NCI-H1417 (cell line): ENCODE measurements around the gene TMPRSS9.
A peak's percentile ranks its signal among the peaks of the same experiment; 100 is the strongest.
"Not testable (repeated sequence)": the region's sequence is repeated elsewhere in the genome, so short reads cannot be mapped to it uniquely, and the experiment has no call there.

Source experiments
- DNase-seq, 3 experiments: peaks; one replicate each; lab custom pipeline; 2025; lab: John Stamatoyannopoulos, UW

The TMPRSS9 gene

DNA sequence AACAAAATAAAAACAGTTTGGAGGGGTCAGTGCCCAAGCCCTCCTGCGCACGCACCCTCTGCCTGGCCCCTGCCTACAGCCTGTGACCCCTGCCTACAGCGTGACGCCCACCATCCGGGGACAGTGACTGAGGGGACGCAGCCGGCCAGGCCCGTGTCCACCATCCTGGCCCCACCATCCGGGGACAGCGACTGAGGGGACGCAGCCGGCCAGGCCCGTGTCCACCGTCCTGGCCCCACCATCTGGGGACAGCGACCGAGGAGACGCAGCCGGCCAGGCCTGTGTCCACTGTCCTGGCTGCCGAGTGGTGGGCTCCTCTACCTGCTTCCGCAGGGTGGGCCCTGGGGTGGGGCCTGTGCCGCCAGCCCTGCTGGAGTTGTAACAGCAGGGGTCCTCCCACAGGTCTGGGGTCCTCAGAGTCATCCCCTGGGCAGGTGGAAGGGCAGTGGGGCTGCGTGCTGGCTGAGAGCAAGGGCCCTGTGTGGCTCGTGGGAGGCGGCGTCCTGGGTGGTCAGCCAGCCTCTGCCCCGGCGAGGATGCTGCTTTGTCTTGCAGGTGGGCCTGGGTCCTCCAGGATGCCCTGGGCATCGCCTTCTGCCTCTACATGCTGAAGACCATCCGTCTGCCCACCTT, 17.3 kb upstream of the TMPRSS9 start:
- no peak for DNase-seq

DNA sequence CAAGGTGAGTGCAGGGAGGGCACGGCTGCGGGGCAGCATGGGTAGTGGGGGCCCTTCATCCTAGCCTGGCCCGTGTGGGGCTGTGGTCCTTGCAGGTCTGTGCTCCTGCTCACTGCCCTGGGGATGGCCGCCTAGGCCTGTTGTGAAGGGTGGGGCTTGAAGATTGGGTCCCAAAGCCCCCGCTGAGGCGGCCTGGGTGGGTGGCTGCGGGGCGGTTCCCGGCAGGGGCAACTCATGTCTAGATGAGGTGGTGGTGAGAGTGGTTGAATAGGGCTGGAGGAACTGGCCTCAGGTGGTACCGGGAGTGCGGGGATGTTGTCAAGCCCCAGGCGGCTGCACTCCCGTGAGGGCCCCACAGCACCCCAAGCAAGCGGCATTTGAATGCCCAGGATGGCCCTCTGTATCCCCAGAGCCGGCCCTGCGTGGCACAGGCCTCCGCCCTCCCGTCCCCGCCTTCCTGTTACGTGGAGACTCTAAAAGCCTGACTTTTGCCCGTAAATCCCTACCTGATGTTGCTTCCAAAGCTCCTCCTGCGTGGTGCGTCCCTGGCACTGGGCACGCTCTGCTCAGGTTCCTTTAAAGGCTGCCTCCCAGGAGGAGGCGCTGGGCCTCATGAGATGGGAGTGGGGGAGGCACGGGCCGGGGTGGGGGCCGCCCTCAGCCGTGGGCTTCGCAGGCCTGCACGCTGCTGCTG, 16.6 kb upstream of the TMPRSS9 start:
- no peak for DNase-seq

DNA sequence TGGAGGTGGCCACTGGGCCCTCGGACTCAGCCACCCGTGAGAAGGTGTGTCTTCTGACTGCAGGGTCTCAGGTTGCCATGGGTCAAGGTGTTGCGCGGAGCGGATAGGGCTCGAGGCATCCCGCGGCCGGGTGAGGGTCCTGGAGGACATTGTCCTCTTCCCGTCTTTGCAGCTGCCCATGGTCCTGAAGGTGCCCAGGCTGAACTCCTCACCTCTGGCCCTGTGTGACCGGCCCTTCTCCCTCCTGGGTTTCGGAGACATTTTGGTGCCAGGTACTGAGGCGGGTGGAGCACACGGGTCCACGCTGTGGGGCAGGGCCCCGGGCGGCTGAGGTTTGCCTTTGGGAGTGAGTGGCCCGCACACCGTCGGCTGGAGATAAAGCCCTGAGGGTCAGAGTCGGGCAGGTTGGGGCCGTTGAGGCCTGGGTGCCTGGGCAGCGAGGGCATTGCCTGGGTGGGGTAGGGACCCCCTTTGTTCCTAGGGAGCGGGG, 15.6 kb upstream of the TMPRSS9 start:
- DNase-seq, result no peak

DNA sequence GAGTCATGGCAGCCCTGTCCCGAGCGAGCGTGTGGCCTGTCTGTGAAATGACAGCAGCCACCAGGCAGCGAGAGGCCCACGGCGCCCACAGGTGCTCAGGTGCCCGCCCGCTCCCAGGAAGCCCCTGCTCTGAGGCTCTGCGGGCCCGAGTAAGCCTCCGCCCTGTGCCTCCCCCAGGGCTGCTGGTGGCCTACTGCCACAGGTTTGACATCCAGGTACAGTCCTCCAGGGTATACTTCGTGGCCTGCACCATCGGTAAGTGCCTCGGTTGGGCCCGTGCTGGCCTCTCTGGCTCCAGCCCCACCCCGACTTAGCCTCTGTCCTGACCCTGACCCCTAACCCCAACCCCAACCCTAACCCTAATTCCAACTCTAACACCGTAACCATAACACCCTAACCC, 15.0 kb upstream of the TMPRSS9 start:
- no peak for DNase-seq

DNA sequence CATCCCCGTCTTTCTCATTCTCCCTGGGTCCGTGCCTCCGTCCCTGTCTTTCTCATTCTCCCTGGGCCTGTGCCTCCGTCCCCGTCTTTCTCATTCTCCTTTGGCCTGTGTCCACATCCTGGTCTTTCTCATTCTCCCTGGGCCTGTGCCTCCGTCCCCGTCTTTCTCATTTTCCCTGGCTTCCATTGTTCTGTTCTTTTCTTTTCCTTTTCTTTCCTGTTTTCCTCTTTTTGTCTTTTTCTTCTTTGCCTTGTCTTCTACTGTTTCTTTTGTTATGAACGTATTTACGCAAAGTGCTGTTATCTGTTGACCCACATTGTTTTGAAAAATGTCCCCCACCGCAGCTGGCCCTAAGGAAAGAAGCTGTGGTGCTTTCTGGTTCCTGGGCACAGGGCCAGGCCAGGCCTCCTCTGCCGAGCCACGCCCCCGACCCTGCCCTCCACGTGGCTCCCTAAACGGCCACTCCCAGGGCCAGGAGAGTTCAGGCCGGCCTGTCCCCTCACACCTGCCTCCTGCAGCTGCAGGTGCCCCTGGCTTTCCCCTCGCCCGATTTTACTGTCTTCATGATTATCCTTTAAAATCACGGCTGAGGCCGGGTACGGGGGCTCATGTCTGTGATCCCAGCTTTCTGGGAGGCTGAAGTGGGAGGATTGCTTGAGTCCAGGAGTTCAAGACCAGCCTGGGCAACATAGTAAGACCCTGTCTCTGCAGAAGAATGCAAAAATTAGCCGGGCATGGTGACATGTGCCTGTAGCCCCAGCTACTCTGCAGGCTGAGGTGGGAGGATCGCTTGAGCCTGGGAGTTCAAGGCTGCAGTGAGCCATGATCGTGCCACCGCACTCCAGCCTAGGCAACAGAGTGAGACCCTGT, 14.0 kb upstream of the TMPRSS9 start:
- DNase-seq, result peak in 2 of 3 experiments; percentile 14 to 45

DNA sequence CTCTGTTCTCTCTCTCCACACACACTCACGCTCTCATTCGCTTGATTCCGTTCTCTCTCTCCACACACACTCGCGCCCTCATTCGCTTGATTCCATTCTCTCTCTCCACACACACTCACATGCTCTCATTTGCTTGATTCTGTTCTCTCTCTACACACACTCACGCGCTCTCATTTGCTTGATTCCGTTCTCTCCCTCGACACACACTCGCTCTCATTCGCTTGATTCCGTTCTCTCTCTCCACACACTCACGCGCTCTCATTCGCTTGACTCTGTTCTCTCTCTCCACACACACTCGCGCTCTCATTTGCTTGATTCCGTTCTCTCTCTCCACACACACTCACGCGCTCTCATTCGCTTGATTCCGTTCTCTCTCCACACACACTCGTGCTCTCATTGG, 10.2 kb upstream of the TMPRSS9 start:
- not testable (repeated sequence) for DNase-seq

DNA sequence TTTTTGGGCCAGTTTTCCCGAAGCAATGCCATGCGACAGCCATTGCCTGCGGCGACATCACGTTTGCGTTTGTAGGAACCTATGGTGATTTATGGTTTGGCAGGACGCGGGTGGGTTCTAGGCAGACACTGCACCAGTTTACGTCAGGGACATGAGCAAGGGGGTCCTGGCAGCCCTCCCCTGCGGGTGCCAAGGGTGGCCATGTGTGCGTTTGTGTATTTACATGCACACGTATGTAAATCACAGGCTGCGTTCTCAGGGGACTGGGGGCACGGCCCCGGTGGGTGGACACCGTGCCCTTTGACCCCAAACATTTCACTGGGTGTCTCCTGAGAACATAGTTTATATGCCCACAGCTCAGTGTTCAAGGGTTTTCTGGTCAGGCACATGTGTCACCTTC, 9.4 kb upstream of the TMPRSS9 start:
- DNase-seq, result no peak

DNA sequence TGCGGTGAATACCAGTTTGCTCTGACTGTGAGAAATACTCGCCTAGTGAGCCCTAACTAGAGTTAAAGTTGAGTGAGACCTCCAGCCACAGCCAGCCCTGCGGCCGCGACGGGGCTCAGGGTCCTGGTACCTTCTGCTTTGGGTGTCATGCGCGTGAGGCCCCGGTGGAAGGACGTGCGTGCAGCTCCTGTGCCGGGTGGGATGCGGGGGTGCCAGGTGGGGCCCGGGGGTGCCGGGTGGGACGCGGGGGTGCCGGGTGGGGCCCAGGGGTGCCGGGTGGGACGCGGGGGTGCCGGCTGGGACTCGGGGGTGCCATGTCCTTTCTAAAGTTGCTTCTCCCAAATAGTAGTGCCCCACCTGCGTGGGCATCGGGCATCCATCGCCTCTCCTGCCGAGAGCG, 8.5 kb upstream of the TMPRSS9 start:
- DNase-seq, result no peak

DNA sequence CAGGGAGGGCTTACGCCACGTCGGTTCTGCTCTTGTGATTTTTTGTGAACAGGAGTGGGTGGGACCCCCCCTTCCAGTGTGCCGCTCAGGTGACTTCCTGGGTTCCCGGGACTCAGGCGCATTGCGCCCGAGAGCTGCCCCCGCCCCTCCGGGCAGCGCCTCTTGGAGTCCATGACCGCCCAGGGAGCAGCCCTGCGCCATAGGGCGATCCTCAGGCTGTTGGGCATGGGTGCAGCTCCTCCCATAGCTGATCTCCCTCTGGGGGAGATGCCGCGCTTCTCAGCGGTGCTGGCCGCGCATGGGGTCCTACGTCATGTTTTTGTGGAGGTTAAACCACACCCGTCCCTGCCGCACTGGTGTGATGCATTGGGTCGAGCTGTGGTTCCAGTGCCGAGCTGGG, 7.9 kb upstream of the TMPRSS9 start:
- no peak for DNase-seq

DNA sequence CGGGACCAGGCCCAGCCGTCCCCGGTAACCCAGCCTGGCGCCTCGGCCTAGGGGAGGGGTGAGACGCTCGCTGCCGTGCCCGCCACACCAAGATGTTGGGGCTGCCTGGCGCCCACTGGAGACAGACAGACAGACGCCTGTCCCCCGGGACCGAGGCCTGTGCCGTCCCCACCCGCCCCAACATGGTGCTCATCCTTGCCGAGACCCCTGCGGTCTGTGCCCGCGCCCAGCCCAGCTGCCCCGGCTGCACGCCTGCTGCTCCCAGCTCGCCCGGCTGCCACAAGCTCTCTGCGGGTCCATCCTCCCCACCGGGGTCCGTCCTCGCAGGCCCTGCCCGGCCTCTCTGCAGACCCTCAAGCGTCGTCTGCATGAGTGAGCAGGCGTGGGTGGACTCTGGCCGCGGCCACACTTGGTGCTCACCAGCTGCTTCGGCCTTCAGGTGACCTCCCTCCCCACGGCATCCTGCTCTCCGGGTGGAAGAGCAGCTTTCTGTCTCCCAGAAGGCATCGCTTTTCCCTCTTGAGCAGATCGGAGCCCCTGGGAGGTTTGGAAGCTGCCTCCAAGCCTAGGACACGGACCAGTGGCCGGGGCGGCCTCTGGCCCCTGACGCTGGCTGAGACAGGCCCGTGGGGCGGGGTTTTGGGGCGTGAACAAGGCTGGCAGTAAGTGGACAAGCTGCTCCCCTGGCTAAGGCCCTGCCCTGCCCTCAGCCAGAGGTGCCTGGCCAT, 6.7 kb upstream of the TMPRSS9 start:
- DNase-seq, result no peak

DNA sequence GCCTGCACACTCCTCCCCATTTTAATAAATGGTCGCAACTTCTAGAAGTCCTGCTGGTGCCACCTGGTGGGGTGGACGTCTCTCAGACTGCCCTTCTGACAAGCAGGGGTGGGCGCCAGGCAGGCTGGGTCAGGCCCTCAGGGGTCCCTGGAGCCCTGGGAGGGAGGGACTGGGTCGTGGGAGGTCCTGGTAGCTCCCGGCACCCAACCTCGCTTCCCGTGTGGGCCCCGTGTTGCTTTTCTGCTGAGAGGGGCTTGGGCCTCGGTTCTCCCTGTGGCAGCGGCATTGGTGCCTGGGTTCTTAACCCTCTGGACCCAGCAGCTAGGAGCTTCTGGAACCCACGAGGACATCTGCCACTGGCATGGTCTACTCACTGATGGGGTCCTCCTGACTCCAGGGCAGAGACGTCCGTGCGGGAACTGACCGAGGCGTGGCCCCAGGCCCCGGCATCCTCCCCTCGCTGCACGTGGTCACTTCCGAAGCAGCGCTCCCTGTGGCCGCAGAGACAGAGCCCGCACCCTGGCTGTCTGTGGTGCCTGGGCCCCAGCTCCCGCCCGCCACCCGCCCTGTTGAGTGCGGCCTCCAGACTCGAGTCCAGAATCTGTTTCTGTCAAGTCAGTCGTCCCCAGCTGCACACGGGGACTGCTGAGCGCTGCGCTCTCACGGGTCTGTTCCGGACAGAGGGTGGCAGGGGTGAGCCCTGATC, 6.0 kb upstream of the TMPRSS9 start:
- no peak for DNase-seq

DNA sequence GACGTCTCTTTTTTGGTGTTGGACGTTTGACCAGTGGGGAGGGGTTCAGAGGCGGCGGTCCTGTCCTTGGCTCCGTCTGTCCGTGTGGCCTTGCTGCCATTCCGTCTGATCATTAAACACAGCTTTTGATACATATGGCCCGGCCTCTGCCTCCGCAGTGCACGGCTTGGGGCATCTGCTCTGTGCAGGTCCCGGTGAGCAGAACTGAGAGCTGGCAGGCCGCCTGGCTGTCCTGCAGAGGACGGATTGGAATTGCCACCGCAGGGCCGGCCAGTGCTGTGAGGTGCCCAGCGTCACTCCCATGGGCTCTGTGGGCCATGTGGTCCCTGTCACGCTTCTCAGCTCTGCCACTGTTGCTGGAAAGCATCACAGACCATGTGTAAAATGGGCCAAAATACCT, 5.4 kb upstream of the TMPRSS9 start:
- DNase-seq, result no peak

DNA sequence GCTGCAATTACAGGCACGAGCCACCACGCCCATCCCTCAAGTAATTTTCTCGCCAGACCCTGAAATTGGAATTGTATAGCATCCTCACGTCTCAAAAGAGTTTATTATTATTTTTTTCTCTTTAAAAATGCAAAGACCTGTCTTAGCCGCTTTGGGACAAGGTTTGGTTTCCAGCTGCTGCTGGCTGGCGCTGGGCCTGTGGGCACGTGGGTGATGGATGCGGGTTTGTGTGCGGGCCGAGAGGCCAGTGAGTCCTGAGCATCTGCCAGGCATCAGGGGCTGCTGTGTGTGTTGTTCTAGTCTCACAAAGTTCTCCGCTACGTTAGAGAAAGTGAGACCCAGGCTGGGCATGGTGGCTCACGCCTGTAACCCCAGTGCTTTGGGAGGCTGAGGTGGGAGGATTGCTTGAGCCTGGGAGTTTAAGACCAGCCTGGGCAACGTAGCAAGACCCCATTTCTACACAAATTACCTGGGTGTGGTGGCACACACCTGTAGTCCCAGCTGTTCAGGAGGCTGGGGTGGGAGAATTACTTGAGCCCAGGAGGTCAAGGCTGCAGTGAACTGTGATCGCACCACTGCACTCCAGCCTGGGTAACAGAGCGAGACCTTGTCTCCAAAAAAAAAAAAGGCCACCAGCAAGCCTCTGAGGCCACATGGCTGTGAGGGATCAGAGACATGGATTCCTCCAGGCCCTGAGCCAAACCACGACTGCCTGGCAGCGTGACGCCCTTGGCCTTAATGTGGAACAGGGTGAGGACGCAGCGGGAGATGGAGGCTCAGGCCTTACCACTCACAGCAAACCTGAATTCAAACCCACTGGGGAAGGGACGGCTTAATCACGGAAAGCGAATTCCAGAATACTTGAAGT, 4.7 kb upstream of the TMPRSS9 start:
- no peak for DNase-seq

DNA sequence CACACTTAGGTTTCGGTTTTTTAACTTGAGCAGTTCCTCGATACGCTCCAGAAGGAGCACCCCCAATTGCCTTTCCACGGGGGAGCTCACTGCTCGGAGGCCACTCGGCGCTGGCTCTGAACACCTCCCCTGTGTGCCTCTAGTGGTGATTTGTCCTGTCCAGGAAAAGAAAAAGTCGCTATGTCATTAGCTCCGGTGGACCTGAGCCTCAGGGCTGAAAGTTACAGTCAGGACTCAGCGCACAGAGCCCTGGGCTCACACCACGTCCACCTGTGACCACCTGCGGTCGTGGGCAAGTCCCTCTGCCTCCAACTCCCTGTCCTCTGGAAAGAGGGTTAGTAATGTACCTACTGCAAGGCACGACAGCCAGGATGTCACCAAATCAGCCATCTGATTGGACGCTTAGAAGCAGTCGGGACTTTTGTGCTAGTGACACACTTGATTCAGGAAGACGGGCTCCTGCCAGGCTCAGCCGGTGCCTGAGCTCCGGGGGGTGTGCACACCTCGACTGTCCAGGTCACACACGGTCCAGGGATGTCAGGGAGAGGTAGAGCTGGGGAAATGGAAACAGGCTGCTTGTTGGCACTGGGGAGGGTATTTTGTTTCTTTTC, 3.9 kb upstream of the TMPRSS9 start:
- no peak for DNase-seq

DNA sequence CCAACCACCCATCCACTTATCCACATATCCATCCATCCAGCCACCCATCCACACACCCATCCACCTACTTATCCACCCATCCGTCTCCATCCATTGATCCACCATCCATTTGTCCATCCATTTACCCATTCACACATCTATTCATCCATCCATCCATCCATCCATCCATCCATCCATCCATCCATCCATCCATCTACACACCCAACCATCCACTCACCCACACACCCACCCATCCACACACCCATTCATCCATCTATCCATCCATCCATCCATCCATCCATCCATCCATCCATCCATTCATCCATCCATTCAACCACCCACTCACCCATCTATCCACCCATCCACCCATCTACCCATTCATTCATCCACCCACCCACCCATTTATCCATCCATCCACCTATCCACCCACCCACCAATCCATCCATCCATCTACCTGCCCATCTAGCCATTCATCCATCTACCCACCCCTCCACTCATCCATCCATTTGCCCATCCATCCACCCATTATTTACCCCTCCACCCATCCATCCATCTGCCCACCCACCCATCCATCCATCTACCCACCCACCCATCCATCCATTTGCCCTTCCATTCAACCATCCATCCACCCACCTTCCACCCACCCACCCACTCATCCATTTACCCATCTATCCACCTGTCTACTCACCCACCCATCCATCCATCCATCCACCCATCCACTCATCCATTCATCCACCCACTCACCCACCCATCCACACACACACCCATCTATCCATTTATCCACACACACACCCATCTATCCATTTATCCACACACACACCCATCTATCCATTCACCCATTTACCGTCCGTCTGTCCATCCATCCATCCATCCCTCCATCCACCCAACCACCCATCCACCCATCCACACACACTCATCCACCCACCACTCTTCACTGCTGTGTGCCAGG, 2.5 kb upstream of the TMPRSS9 start:
- no peak for DNase-seq

DNA sequence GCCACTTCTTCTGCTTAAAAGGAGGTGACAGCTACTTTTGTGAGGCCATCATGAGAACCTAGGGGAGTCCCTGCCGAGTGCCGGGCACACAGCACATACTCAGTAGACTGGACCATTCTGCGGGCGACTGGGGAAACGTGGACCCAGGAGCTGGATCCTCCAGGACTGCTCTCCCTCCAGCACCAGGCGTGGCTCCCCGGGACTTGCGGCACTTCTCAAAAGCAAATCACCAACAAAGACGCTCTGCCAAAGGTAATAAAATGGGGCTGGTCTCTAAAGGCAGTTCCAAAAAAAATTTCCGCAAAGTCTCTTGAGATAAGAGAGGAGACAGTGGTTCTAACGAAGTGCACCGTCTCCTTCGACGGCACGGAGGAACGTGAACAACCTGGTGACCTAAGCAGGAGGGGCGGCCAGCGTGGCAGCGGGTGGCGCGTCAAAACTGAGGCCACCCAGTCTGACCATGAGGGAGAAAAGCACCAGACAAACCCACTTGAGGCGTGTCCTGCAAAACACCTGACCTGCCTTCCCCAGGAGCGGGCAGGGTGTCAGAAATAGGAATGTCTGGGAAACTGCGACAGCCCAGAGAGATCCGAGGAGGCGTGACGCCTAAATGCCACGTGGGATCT, 1.4 kb upstream of the TMPRSS9 start:
- DNase-seq, result no peak

DNA sequence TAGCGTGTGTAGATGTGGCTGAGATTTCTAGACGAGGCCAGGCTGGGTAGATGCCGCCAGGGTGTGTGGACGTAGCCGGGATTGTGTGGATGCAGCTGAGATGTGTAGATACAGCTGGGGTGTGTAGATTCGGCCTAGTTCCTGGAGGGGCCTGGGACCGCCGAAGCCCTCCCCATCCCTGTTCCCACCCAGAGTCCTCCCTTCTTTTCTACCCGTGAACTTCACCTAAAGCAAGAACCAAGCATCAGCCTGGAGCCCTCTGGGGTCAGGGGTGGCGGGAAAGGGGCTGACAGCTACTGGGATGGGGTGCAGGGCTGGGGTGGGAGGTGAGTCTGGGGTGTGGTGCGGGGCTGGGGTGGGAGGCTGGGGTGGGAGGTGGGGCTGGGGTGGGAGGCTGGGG, 768 bp downstream of the TMPRSS9 start:
- DNase-seq, result no peak

DNA sequence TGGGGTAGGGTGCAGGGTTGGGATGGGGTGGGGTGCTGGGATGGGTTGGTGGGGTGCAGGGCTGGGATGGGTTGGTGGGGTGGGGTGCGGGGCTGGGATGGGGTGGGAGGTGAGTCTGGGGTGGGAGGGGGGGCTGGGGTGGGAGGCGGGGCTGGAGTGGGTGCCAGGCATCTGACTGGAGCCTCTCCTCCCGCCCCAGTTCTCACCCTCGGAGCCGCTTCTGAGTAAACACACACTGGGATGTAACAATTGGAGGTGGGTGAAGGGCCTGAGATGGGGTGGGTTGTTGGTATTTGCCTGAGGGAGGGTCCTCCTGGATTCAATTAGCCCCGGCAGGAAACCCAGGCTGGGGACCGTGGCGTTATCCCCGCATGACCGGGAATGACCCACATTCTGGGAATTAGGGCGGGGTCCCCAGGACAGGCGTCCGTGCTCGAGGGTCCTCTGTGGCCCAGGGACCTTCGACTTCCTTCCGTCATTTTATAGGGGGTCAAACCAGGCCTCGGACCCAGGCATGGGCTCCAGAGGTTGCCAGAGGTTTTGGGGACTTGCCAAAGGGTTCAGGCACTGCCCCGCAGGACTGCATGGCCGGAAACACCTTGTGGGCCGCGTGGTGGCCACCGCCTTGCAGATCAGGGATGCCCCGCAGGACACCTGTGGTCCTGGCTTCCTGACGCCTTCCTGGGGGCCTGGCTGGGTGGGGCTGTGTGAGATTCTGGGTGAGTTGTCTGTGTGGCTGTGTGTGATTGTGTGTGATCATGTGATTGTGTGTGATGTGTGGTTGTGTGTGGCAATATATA, 1.4 kb downstream of the TMPRSS9 start:
- peak in 1 of 3 experiments; percentile 21 for DNase-seq
